GM18867 (cell line): ENCODE data around the gene C1orf105.

Experiments used
- ATAC-seq: cut with Tn5 transposase; IDR thresholded peaks from one replicate; pipeline ENCODE4 v1.9.1; 2021; ENCODE audit warnings: mild to moderate bottlenecking, moderate library complexity; ENCODE audit not compliant: unreplicated experiment

Gene C1orf105

DNA sequence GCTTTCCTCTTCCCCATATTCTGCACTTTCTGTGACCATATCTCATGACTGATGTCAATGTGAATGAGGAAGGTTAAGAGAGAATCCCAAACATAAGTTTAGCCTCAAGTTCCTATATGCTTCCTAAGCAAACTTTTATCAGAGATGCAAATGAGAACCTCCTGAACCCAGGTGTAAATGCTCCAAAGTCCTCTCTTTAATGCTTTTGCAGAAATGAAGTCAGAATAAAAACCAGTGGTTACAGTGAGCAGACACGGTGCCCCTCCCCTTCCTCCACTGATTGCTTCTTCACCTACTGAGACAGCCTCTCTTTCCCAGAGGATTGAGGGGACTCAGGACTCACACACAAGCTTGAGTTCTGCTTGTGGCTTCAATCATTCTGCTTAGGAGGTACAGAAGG is 35.0 kb downstream of the C1orf105 start:
- ATAC-seq = no peak

DNA sequence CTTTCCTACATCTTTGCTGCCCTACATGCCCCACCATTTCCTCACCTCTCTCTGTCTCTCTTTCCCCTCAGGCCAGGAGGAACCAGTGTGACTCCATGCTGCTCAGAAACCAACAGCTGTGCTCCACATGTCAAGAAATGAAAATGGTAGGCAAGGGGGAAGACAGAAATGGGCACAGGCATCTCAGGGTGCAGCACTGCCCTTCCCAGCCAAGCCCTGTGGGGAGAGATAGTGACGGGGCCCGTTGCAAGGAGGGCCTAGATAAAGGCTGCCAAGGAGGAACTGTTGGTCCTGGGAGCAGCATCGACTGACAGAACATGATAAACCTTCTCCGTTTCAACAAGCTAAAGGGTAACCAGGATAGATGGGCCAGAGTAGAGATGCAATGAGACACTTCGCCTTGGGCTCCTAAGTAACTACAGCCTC is 35.9 kb downstream of the C1orf105 start:
- ATAC-seq = no peak

DNA sequence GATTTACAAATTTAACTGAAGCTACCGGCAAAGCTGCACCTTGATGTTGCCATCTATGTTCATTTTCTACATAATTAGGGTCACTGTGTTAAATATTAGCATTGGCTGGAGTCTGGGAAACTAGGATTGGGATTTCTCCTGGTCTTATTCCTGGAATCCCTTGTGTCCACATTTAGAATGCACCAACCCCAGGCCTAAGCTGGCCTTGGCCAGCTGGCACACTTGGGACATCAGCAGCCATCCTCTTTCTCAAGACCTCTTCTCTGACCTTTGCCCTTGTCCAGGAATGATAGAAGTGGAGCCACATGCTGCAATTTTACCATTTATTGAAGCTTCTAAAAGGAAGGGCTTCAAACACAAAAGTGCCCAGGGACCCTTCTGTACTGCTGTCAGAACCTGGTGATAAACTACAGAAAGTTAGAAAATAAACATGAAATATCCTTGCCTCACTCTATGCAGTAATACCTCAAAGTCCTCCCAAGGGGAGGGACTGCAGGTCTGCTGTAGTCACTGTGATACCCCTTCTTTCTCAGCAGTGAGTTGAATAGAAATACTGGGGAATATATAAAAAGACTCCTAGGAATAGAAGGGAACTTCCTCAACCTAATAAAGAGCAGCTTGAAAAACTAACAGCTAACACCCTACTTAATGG is 37.1 kb downstream of the C1orf105 start:
- no peak for ATAC-seq

DNA sequence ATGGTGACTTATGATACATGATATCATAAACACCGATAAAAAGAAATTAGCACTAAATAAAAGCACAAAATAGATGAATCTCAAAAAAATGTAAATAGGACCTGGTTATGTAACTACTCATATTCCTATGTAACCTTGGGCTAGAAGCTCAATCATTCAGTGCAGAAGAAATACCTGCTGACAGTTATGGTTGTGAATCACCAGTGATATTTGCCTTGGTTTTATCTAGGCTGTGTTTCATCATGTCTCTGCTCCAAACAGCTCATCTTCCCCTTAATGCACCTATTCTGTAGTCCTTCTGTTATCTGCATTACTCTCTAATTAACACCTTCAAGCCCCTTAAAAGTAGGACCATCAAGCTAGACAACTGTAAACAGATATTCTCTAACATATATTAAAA is 39.7 kb downstream of the C1orf105 start:
- ATAC-seq = no peak

DNA sequence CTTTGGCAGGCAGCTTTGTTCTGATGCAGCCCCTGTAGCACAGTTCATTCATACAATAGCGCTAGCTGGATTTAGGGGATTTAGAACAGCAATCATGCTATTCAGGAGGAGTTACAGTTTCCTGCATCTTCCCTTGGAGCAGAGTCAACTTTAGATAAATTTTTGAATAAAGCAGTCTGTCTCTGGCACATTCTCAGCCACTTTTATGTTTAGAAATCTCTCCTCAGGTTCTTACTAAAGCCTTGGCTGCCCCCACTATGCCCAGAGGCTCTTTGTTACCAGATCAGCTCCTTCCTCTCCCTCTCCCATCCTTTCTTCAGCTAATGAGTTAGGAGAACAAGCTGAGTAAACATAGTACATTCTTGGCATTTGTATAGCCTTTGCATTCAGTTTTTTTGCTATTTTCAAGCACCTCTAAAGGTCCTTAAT is 40.4 kb downstream of the C1orf105 start:
- ATAC-seq = no peak

DNA sequence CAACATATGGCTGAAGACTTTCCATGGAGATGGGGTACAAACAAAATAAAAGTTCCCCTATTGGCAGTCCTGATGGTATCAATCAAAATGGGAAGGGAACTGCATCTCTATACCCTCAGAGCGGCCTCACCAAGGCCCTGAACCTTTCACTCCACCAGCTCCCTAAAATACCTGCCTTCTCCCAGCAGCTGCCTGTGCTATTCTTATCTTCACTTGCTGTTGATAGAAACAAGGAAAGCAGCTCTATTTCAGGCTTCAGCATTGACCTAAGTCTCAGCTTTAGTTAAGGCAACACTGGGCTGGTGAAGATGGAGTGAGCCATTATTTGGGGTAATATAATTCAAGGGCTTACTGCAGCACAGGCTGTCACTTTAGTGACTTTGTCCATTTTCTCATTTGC is 45.1 kb downstream of the C1orf105 start:
- ATAC-seq = no peak

DNA sequence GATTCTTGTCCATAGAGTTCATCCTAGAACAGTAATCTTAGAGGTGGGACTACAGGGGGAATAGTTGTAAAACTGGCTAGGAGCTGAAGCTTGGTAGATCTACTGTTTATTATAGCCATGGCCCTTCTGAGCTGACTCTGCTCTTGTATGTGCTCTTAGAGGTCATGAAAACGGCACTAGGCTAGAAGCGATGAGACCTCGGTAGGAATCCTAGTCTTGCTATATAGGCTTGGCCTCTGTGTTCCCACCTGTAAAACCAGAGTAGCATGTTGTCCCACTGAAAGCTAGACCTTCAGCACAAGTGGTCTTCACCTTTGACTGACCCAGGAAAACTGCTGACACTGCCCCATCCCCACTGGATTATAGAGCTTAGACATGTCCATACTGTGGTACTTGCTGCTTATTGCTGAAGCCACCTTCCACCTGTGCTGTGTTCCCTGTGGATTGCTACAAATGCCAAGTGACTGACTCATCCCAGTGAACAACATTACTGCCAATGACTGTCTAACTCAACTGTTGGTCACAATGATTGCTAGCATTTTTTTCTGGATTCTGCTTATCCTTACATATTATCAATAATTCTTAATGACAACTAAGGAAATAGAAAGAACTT is 46.4 kb downstream of the C1orf105 start:
- ATAC-seq = no peak

DNA sequence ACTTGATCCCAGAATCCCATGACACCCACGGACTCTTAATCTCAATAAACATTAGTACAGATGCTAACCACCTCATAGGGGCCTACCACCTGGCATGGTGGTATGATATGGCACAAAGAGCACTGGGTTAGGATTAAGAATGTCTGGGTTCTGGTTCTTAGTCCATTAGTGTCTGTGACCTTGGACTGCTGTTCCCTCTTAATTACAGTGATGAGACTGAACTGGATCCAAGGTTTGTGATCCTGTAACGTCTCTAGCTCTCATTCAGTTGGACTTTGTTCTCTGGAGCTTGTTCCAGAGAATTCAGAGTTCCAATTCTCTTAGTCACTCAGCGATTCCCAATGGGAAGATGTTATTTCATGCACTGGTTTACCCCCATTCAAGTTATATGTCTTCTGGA is 47.0 kb downstream of the C1orf105 start:
- no peak for ATAC-seq

DNA sequence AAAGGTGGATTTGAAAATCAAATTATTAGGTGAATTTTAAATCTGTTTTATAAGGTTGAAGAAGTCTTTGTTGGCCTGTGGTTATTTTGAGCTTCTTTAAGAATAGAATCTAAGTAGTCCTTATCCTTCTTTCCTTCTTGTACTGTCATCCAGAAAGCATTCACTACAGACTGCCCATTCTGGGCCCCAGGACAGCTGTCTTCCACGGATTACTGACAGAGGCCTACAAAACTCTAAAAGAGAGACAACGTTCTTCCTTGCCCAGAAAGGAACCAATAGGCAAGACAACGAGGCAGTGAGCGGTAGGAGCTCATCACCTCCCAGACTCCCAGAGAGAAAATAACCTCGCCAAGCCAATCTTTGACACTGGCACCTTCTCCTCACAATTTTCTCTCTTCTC is 47.8 kb downstream of the C1orf105 start:
- no peak for ATAC-seq

DNA sequence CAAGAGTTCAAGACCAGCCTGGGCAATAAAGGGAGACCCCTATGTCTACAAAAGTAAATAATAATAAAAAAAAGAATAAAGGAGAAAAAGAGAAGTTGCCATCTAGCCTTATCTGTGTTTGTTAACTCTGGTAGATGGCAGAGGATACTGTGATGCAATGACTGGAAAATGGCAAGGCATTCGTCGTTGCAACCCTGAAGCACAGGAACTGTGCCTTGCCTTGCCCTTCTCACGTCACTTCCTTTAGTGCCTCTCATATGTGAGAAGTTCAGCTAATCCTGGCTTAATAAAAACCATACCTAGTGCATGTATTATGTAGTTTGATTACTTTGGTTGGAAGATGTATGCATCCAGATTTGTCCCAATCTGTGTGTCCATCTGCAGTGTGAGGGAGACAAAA is 49.2 kb downstream of the C1orf105 start:
- no peak for ATAC-seq

DNA sequence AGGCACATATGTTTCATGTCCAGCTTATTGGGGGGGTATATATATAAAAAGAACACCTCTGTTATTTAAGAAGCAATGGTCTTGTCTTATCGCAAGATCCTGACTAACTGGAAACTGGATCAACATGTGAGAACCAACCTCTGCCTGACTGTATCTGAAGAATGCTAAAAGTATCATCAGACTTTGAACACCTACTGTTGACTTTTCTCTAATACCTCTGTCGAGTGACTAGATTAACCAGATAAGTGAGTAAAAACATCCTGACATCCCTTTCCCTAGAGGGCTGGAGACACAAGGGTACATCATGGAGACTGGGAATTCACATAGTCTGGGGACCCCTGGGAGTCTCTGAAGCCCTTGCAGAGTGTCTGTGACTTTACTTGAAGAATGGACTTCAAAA is 49.7 kb downstream of the C1orf105 start:
- no peak for ATAC-seq

DNA sequence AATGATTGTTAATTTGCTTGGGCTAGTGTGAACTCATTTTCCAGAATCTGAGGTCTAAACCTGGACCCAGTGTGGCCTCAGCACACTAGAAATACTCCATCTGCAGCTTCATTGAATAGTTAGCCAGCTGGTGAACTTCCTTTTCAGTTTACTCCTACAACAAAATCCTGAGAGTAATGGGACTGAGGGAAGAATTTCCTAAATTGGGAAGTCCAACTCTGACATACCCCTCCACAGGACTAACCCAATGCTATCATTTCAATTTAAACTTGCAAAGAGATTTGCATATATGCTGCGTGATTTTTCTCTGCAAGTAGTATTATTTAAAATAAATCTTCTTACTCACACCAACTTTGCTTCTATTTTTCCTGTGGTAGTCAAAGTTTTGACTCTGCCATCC is 51.2 kb downstream of the C1orf105 start:
- ATAC-seq = no peak

DNA sequence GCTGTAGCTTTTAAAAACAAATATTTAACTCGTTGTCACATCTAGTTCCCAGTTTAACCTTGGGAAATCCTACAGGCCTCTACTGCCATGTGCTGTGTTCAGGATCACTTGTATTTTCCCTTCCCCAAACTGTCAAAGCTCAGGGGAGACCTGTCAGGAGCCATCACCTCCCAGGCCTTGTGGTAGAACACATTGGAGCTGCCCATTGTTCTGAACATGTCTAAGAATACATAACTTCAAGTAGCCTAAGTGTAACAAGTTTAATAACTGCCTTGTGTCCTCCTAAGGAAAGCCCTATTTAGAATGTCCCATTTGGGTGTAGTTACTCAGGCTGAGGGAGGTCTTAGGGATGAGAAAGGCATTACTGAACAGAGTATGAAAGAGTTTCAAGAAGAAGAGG is 52.0 kb downstream of the C1orf105 start:
- ATAC-seq = no peak

DNA sequence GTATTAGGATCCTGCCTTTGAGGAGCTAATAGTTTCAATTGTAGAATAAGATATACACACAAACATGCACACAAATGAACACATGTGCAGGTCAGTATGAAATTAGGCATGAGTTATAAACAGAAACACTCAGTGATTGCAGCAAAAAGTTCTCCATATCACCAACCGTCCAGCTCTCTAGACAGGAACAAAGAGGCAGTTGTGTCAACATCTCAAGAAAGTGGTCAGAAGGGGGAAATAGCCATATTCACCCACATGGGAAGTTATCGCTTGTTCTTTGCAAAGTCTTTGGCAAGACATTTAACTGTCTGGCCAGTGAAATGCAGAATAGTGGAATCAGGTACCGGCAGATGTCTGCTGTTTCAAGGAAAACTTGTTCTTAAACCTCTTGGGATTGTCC is 52.8 kb downstream of the C1orf105 start:
- no peak for ATAC-seq

DNA sequence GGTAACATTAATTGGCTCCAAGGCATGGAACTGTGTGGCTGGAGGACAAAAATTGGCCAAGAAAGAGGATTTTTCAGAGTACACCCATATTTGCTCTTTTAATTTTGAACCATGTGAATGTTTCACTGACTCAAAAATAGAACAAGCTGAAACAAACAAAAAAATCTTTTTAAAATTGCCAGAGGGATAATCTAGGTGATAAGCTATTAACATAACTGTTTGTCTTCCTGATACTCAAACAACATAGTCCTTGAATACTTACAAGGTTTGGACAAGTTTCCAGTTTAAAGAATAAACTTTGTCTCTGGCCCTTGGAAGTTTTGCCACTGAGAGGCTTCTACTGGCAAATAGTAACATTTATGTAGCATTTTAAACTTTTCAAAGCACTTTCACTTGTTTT is 53.4 kb downstream of the C1orf105 start:
- no peak for ATAC-seq

DNA sequence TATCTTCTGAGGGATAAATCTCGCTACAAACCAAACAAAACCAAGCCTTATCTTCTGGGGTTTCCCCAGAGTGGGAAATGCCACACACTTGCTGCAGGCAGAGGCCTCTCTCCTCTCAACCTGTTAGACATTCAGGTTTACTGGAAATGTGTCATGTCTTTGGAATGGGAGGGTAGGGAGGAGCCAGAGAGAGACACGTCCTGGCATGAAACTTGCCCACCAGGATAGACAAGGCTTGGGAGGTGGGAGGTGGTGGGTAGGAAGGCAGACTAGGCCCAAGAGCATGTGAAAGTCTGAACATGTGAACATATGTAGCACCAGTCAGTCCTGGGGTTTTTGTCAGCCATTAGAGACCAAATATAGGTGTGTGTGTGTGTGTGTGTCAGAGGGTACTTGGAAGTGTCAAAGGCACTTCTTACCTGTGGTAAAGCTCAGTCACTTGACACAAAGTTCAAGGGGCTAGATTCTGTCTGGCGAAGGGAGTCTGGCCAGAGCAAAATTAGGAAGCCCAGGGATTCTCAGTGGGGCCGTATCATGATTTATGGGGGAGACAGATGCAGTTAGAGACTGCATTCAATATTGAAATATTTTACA is 55.8 kb downstream of the C1orf105 start:
- no peak for ATAC-seq

DNA sequence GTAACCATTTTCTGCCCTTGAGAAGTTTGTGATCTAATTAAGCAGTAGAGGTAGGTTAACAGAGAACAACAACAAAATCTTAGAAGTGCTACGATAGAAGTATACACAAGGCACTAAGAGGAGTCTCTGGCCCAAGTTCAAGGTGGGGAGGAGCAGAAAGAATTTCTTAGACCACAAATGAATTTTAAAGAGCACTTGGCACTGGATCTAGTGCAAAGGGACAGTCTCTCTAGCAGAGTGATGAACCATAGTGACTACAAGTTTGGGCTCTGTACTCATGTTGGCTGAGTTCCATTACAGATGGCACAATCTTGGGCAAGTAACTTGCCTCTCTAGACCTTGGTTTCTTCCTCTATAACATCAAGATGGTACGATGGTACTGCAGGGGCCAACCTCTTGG is 56.7 kb downstream of the C1orf105 start:
- no peak for ATAC-seq

DNA sequence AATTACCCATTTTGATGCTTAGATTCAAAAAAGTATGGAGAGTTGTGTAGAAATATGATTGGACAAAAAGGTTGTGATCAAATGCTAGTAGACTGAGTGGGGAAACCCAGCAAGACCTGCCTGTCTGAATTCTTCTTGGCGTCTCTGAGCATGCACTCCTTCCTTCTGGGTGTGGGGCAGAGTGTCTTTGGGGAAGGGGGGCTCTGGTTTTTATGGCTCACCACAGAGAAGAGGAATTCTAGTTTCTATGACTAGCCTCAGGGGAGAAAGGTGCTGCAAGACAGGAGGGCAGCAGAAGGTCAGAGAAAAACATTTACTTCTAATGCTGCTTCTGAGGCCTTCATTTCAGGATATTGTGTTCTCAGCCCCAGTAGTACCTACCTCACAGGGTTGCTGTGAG is 57.3 kb downstream of the C1orf105 start:
- no peak for ATAC-seq

DNA sequence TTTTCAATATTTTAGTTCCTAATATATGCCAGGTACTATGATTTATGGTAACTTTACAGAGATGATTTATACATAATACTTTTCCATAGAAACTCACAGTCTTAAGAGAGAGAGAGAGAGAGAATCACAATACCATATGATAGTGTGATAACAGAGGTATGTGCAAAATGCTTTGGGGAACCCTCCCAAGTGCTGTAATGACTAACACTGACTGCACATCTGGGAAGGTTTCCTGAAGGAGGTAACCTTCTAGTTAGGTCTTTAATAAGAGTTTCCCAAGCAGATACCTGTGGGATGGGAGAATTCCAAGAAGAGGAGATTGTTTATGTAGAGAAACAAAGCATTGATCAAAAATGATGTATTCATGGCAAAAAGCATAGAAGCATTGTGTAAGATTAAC is 58.0 kb downstream of the C1orf105 start:
- no peak for ATAC-seq

DNA sequence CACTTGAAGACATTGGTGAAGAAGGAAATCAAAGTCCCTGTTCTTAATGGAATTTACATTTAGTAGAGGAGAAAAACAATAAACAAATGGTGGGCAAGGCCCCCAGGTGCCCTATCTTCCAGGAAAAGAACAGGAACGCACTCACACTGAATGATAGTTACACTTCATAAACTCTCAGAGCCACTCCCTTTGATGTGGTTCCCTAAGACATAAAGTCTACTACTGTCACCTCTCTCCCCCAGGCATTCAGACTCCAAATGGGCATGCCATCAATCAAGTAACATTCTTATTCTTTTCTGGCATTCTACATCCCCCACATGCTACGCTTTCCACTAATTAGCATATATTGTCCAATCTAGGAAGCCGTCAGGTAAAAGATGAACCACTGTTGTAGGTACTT is 59.9 kb downstream of the C1orf105 start:
- ATAC-seq = no peak

DNA sequence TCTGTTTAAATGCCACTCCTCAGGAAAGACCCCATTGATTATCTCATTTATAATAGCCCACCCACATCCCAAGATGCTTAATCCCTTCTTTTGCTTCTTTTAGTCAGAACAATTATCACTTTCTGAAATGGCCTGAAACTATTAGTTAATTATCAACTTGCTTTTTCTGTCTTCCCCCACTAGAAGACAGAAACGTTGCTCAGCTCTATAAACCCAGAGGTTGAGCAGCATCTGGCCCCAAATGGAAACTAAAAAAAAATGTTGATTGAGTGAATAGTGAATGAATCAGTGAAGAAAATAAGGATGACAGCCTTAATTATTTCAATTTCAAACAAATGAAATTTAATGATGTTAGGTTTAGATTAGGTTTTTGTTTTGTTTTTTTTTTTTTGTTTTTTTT is 61.6 kb downstream of the C1orf105 start:
- ATAC-seq = no peak

DNA sequence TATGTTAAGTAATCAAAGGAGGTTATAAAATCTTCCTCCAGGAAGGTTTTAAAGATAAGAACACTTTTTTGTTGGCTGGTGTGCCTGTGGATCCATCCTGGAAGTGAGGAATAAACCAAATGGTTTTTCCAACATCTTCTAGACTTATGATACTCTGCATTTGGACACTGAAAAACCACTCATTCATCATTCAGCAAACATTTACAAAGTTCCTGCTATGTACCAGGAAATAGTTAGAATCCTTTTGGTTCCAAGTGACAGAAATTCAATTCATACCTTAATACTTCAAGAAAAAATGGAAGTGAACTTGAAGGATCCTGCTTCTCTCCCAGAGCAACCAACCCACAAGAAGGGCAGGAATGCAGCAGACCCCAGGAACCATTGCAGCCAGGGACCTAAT is 63.0 kb downstream of the C1orf105 start:
- ATAC-seq = no peak

DNA sequence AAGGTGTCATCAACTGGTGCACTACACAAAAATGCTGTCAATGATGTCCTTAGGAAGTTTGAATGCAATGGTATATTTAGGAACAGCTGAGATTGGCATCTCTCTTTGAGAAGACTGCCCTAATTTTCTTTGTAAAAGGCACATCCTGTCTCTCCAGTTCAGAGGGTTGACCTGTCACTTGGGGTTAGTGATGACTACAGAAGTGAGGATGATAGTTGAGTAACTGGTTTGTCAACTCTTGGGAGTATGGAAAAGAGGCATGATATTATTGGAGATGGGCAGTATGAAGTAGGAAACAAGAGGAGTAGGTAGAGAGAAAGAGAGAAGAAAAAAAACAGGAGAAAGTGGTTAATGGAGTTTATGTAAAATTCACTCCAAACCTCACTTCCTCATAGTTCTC is 63.8 kb downstream of the C1orf105 start:
- no peak for ATAC-seq
